ENCODE data around the gene KIF5C. TPM values are rescaled to one million over a fixed set of nuclear protein-coding genes. Genes with fewer than 3 reads are reported as not detected.

KIF5C gene
- total RNA-seq, 1 experiment from 2014 or later, result 1.5 TPM

DNA sequence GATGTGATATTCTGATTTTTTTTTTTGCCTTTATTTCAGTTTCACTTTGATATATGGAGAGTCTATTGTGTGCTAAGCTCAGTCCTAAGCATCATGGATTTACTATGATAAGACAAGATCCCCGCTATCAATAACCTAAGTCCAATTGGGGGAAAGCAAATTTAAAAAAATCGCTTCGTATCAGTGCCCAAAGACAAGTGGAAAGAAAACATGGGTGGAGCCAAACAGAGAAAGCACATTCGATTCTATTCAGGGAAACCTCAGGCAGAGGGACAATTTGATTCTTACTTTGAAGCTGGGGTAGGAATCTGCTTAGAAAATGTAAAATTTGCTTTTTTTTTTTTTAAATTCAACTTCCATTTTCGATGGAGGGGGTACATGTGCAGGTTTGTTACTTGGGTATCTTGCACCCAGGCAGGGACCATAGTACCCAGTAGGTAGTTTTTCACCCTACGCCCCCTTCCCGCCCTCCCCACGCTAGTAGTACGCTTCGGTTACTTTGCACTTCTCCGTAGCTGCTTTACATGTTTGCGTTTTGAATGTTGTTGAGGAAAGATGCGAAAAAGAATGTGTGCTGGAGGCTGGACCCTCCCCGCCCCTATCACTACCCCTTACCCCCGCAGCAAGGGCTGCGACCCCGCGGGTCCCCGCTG, 12.4 kb downstream of the KIF5C start:
- Mint-ChIP-seq H3K9me3 (ENCODE audit: unreplicated experiment) (peaks cover 6% of the 10 kb centered on the region), H3K27ac (ENCODE audit: unreplicated experiment) (no peak overlapping the region), H3K36me3 (ENCODE audit: insufficient read depth, unreplicated experiment) (no peaks in the 10 kb centered on the region), H3K4me1 (ENCODE audit: low read depth, unreplicated experiment) (no peaks in the 10 kb centered on the region), H3K4me3 (ENCODE audit: unreplicated experiment) (no peak overlapping the region), H3K27me3 (ENCODE audit: insufficient read depth, unreplicated experiment) (peaks cover 8% of the 10 kb centered on the region)
- intact Hi-C loops (cut with micrococcal nuclease; ENCODE audit: unreplicated experiment), result no loop called here
- ChIA-PET CTCF (interaction anchor here (0.6 kb wide), 1 partner anchor 783 kb away, joined by 3 read pairs; no protein-coding TSS in a partner anchor), POLR2A (no interaction called here)
- no TSS peak for BruUV-seq (replicated peaks)
- Histone ChIP-seq H3K9me3 (peaks cover 1% of the 10 kb centered on the region; the same call in 1 of the 2 replicates), H3K4me3 (ENCODE audit: low read depth, low read length) (no peak overlapping the region), H3K27me3 (replicated peaks; ENCODE audit: control insufficient read depth, insufficient read depth, low read length) (no peaks in the 10 kb centered on the region), H3K4me1 (no peaks in the 10 kb centered on the region), H3K36me3 (ENCODE audit: control insufficient read depth, insufficient read depth, low read length) (no peaks in the 10 kb centered on the region)
- TF ChIP-seq, protein P1, sequence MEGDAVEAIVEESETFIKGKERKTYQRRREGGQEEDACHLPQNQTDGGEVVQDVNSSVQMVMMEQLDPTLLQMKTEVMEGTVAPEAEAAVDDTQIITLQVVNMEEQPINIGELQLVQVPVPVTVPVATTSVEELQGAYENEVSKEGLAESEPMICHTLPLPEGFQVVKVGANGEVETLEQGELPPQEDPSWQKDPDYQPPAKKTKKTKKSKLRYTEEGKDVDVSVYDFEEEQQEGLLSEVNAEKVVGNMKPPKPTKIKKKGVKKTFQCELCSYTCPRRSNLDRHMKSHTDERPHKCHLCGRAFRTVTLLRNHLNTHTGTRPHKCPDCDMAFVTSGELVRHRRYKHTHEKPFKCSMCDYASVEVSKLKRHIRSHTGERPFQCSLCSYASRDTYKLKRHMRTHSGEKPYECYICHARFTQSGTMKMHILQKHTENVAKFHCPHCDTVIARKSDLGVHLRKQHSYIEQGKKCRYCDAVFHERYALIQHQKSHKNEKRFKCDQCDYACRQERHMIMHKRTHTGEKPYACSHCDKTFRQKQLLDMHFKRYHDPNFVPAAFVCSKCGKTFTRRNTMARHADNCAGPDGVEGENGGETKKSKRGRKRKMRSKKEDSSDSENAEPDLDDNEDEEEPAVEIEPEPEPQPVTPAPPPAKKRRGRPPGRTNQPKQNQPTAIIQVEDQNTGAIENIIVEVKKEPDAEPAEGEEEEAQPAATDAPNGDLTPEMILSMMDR (IDR thresholded peaks at IDR 0.05; ENCODE audit: insufficient read depth in 1 of 2, low read depth in 1 of 2, low read length in 1 of 2, severe bottlenecking in 1 of 2, unreplicated experiment in 1 of 2), result no peak
- no peak for DNase-seq

DNA sequence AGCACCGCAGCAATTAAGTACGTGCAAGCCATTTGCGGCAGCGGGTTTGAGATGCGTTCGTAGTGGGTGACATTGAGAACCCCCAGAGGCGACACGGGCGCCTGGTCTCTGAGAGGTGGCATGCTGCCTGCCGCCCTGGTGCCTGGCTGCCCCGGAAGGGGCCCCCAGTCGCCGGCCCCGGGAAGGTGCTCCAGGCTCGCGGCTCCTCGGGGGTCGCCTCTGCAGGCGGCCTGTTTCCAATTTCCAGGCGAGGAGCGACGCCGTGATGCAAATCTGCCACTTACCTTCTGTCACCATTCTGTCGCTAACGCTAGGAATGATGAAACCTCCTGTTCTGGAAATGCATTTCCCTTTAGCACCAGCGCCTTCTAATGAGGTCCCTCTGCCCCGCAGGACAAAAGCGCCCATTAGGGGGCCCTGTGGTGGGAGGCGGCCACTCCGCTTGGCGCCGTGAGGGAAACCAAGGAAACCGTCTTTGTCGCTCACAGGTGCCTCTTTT, 13.0 kb downstream of the KIF5C start:
- Mint-ChIP-seq H3K27me3 (ENCODE audit: insufficient read depth, unreplicated experiment) (peaks cover 8% of the 10 kb centered on the region), H3K36me3 (ENCODE audit: insufficient read depth, unreplicated experiment) (no peaks in the 10 kb centered on the region), H3K27ac (ENCODE audit: unreplicated experiment) (no peak overlapping the region), H3K4me3 (ENCODE audit: unreplicated experiment) (no peak overlapping the region), H3K9me3 (ENCODE audit: unreplicated experiment) (peaks cover 12% of the 10 kb centered on the region), H3K4me1 (ENCODE audit: low read depth, unreplicated experiment) (no peaks in the 10 kb centered on the region)
- Histone ChIP-seq H3K4me3 (ENCODE audit: low read depth, low read length) (no peak overlapping the region), H3K36me3 (ENCODE audit: control insufficient read depth, insufficient read depth, low read length) (no peaks in the 10 kb centered on the region), H3K4me1 (no peaks in the 10 kb centered on the region), H3K27me3 (replicated peaks; ENCODE audit: control insufficient read depth, insufficient read depth, low read length) (no peaks in the 10 kb centered on the region), H3K9me3 (peaks cover 7% of the 10 kb centered on the region)
- TF ChIP-seq, protein P1 (IDR thresholded peaks at IDR 0.05; ENCODE audit: insufficient read depth in 1 of 2, low read depth in 1 of 2, low read length in 1 of 2, severe bottlenecking in 1 of 2, unreplicated experiment in 1 of 2), result no peak
- CTCF ChIA-PET, result no interaction called here
- DNase-seq, result no peak
- POLR2A ChIA-PET, result no interaction called here
- intact Hi-C loops (cut with micrococcal nuclease; ENCODE audit: unreplicated experiment), result no loop called here
- BruUV-seq (replicated peaks), result no TSS peak

DNA sequence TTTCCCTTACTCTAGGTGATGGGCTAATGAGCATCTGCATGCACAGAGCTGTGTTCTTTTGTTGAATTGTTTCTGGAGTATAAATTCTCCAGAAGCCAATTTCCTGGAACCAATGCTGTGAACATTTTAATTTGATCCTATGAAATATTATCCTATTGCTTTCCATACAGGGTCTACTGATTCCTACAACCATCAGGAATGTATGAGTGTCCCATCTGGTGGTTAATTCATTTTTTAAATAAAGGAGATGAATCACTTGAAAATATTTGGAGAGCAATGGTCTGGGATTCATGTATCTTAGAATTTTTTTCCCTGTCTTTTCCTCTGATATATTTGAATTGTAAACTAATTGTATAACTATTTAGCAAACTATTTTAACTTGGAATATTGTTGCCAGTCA, 14.0 kb downstream of the KIF5C start:
- POLR2A ChIA-PET, result no interaction called here
- Mint-ChIP-seq H3K4me1 (ENCODE audit: low read depth, unreplicated experiment) (no peaks in the 10 kb centered on the region), H3K4me3 (ENCODE audit: unreplicated experiment) (no peak overlapping the region), H3K36me3 (ENCODE audit: insufficient read depth, unreplicated experiment) (no peaks in the 10 kb centered on the region), H3K27ac (ENCODE audit: unreplicated experiment) (no peak overlapping the region), H3K9me3 (ENCODE audit: unreplicated experiment) (peaks cover 20% of the 10 kb centered on the region), H3K27me3 (ENCODE audit: insufficient read depth, unreplicated experiment) (peaks cover 12% of the 10 kb centered on the region)
- CTCF ChIA-PET, result no interaction called here
- H3K4me1 ChIP-seq, result no peaks in the 10 kb centered on the region
- TF ChIP-seq, protein P1 (IDR thresholded peaks at IDR 0.05; ENCODE audit: insufficient read depth in 1 of 2, low read depth in 1 of 2, low read length in 1 of 2, severe bottlenecking in 1 of 2, unreplicated experiment in 1 of 2), result no peak
- no TSS peak for BruUV-seq (replicated peaks)
- H3K36me3 ChIP-seq (ENCODE audit: control insufficient read depth, insufficient read depth, low read length), result no peaks in the 10 kb centered on the region
- H3K4me3 ChIP-seq (ENCODE audit: low read depth, low read length), result no peak overlapping the region
- DNase-seq, result no peak
- H3K9me3 ChIP-seq, result peaks cover 8% of the 10 kb centered on the region
- intact Hi-C loops (cut with micrococcal nuclease; ENCODE audit: unreplicated experiment), result no loop called here
- no peaks in the 10 kb centered on the region for H3K27me3 ChIP-seq (replicated peaks; ENCODE audit: control insufficient read depth, insufficient read depth, low read length)

Measured in Caco-2 (cell line).